ENCODE results near the gene ZNF385D.
"Not testable (repeated sequence)": the region's sequence is repeated elsewhere in the genome, so short reads cannot be mapped to it uniquely, and the experiment has no call there.

Gene ZNF385D

GRCh38 chr3:21407743-21408142 is 343.3 kb downstream of the ZNF385D start:
- no peak overlapping the region for H3K9ac ChIP-seq (ENCODE audit: low read length)
- H3K9me3 ChIP-seq (ENCODE audit: control insufficient read depth, low read length): peaks cover 5% of the 10 kb centered on the region
- H3K4me3 ChIP-seq (ENCODE audit: low read length): no peak overlapping the region
- no peaks in the 10 kb centered on the region for H3K36me3 ChIP-seq (ENCODE audit: control insufficient read depth, insufficient read depth, low read length, severe bottlenecking)
- H3K27me3 ChIP-seq (replicated peaks; ENCODE audit: control insufficient read depth, insufficient read depth, low read length): no peaks in the 10 kb centered on the region
- H3K4me1 ChIP-seq (ENCODE audit: control insufficient read depth, insufficient read depth, low read length): no peaks in the 10 kb centered on the region
- DNase-seq (ENCODE audit: low read depth): no peak

GRCh38 chr3:21405671-21406667 is 345.0 kb downstream of the ZNF385D start:
- H3K9ac ChIP-seq (ENCODE audit: low read length): no peak overlapping the region
- DNase-seq (ENCODE audit: low read depth): no peak
- no peaks in the 10 kb centered on the region for H3K27me3 ChIP-seq (replicated peaks; ENCODE audit: control insufficient read depth, insufficient read depth, low read length)
- no peak overlapping the region for H3K4me3 ChIP-seq (ENCODE audit: low read length)
- no peaks in the 10 kb centered on the region for H3K36me3 ChIP-seq (ENCODE audit: control insufficient read depth, insufficient read depth, low read length, severe bottlenecking)
- no peaks in the 10 kb centered on the region for H3K4me1 ChIP-seq (ENCODE audit: control insufficient read depth, insufficient read depth, low read length)
- peaks cover 5% of the 10 kb centered on the region for H3K9me3 ChIP-seq (ENCODE audit: control insufficient read depth, low read length)

GRCh38 chr3:21398461-21398860 is 352.5 kb downstream of the ZNF385D start:
- DNase-seq (ENCODE audit: low read depth): no peak
- no peaks in the 10 kb centered on the region for H3K36me3 ChIP-seq (ENCODE audit: control insufficient read depth, insufficient read depth, low read length, severe bottlenecking)
- H3K9me3 ChIP-seq (ENCODE audit: control insufficient read depth, low read length): no peaks in the 10 kb centered on the region
- H3K27me3 ChIP-seq (replicated peaks; ENCODE audit: control insufficient read depth, insufficient read depth, low read length): no peaks in the 10 kb centered on the region
- no peak overlapping the region for H3K9ac ChIP-seq (ENCODE audit: low read length)
- no peak overlapping the region for H3K4me3 ChIP-seq (ENCODE audit: low read length)
- H3K4me1 ChIP-seq (ENCODE audit: control insufficient read depth, insufficient read depth, low read length): peaks cover 9% of the 10 kb centered on the region

GRCh38 chr3:21393683-21394311 is 357.2 kb downstream of the ZNF385D start:
- H3K4me1 ChIP-seq (ENCODE audit: control insufficient read depth, insufficient read depth, low read length): peaks cover 26% of the 10 kb centered on the region
- H3K9ac ChIP-seq (ENCODE audit: low read length): no peak overlapping the region
- H3K9me3 ChIP-seq (ENCODE audit: control insufficient read depth, low read length): no peaks in the 10 kb centered on the region
- no peaks in the 10 kb centered on the region for H3K36me3 ChIP-seq (ENCODE audit: control insufficient read depth, insufficient read depth, low read length, severe bottlenecking)
- no peak overlapping the region for H3K4me3 ChIP-seq (ENCODE audit: low read length)
- no peak for DNase-seq (ENCODE audit: low read depth)
- no peaks in the 10 kb centered on the region for H3K27me3 ChIP-seq (replicated peaks; ENCODE audit: control insufficient read depth, insufficient read depth, low read length)

GRCh38 chr3:21392526-21392925 is 358.5 kb downstream of the ZNF385D start:
- H3K9ac ChIP-seq (ENCODE audit: low read length): no peak overlapping the region
- H3K4me1 ChIP-seq (ENCODE audit: control insufficient read depth, insufficient read depth, low read length): peaks cover 26% of the 10 kb centered on the region
- H3K27me3 ChIP-seq (replicated peaks; ENCODE audit: control insufficient read depth, insufficient read depth, low read length): no peaks in the 10 kb centered on the region
- no peak for DNase-seq (ENCODE audit: low read depth)
- no peaks in the 10 kb centered on the region for H3K9me3 ChIP-seq (ENCODE audit: control insufficient read depth, low read length)
- no peak overlapping the region for H3K4me3 ChIP-seq (ENCODE audit: low read length)
- H3K36me3 ChIP-seq (ENCODE audit: control insufficient read depth, insufficient read depth, low read length, severe bottlenecking): no peaks in the 10 kb centered on the region

GRCh38 chr3:21390856-21391255 is 360.2 kb downstream of the ZNF385D start:
- no peaks in the 10 kb centered on the region for H3K27me3 ChIP-seq (replicated peaks; ENCODE audit: control insufficient read depth, insufficient read depth, low read length)
- H3K9ac ChIP-seq (ENCODE audit: low read length): no peak overlapping the region
- H3K36me3 ChIP-seq (ENCODE audit: control insufficient read depth, insufficient read depth, low read length, severe bottlenecking): no peaks in the 10 kb centered on the region
- H3K4me3 ChIP-seq (ENCODE audit: low read length): no peak overlapping the region
- peak; percentile 10 for DNase-seq (ENCODE audit: low read depth)
- peaks cover 26% of the 10 kb centered on the region for H3K4me1 ChIP-seq (ENCODE audit: control insufficient read depth, insufficient read depth, low read length)
- no peaks in the 10 kb centered on the region for H3K9me3 ChIP-seq (ENCODE audit: control insufficient read depth, low read length)

GRCh38 chr3:21390136-21390535 is 360.9 kb downstream of the ZNF385D start:
- H3K36me3 ChIP-seq (ENCODE audit: control insufficient read depth, insufficient read depth, low read length, severe bottlenecking): no peaks in the 10 kb centered on the region
- H3K27me3 ChIP-seq (replicated peaks; ENCODE audit: control insufficient read depth, insufficient read depth, low read length): no peaks in the 10 kb centered on the region
- peak; percentile 57 for DNase-seq (ENCODE audit: low read depth)
- H3K9me3 ChIP-seq (ENCODE audit: control insufficient read depth, low read length): no peaks in the 10 kb centered on the region
- H3K4me3 ChIP-seq (ENCODE audit: low read length): no peak overlapping the region
- H3K4me1 ChIP-seq (ENCODE audit: control insufficient read depth, insufficient read depth, low read length): peaks cover 26% of the 10 kb centered on the region
- no peak overlapping the region for H3K9ac ChIP-seq (ENCODE audit: low read length)

- not testable (repeated sequence) for H3K9ac ChIP-seq (ENCODE audit: low read length); H3K36me3 ChIP-seq (ENCODE audit: control insufficient read depth, insufficient read depth, low read length, severe bottlenecking); H3K4me3 ChIP-seq (ENCODE audit: low read length); H3K27me3 ChIP-seq (replicated peaks; ENCODE audit: control insufficient read depth, insufficient read depth, low read length); DNase-seq (ENCODE audit: low read depth); H3K9me3 ChIP-seq (ENCODE audit: control insufficient read depth, low read length); H3K4me1 ChIP-seq (ENCODE audit: control insufficient read depth, insufficient read depth, low read length)
These were observed 363.7 kb downstream of the ZNF385D start for GRCh38 chr3:21387142-21387826.

GRCh38 chr3:21378036-21378435 is 373.0 kb downstream of the ZNF385D start:
- H3K9ac ChIP-seq (ENCODE audit: low read length); H3K4me1 ChIP-seq (ENCODE audit: control insufficient read depth, insufficient read depth, low read length); H3K4me3 ChIP-seq (ENCODE audit: low read length); H3K36me3 ChIP-seq (ENCODE audit: control insufficient read depth, insufficient read depth, low read length, severe bottlenecking); H3K9me3 ChIP-seq (ENCODE audit: control insufficient read depth, low read length); H3K27me3 ChIP-seq (replicated peaks; ENCODE audit: control insufficient read depth, insufficient read depth, low read length); DNase-seq (ENCODE audit: low read depth): not testable (repeated sequence)

- Histone ChIP-seq H3K4me3 (ENCODE audit: low read length) (no peak overlapping the region), H3K9ac (ENCODE audit: low read length) (no peak overlapping the region), H3K36me3 (ENCODE audit: control insufficient read depth, insufficient read depth, low read length, severe bottlenecking) (no peaks in the 10 kb centered on the region), H3K27me3 (replicated peaks; ENCODE audit: control insufficient read depth, insufficient read depth, low read length) (no peaks in the 10 kb centered on the region), H3K9me3 (ENCODE audit: control insufficient read depth, low read length) (no peaks in the 10 kb centered on the region), H3K4me1 (ENCODE audit: control insufficient read depth, insufficient read depth, low read length) (no peaks in the 10 kb centered on the region)
- DNase-seq (ENCODE audit: low read depth): peak; percentile 66
These were observed 373.8 kb downstream of the ZNF385D start for GRCh38 chr3:21377071-21377769.

GRCh38 chr3:21372316-21372715 is 378.7 kb downstream of the ZNF385D start:
- Histone ChIP-seq H3K4me1 (ENCODE audit: control insufficient read depth, insufficient read depth, low read length) (no peaks in the 10 kb centered on the region), H3K27me3 (replicated peaks; ENCODE audit: control insufficient read depth, insufficient read depth, low read length) (no peaks in the 10 kb centered on the region), H3K36me3 (ENCODE audit: control insufficient read depth, insufficient read depth, low read length, severe bottlenecking) (no peaks in the 10 kb centered on the region), H3K4me3 (ENCODE audit: low read length) (no peak overlapping the region), H3K9me3 (ENCODE audit: control insufficient read depth, low read length) (no peaks in the 10 kb centered on the region), H3K9ac (ENCODE audit: low read length) (no peak overlapping the region)
- peak; percentile 27 for DNase-seq (ENCODE audit: low read depth)
